Type B pancreatic cell (in vitro differentiated cells): ENCODE results near the gene HIBADH. TPM values are rescaled to one million over a fixed set of nuclear protein-coding genes. Genes with fewer than 3 reads are reported as not detected.

Source experiments
- DNase-seq: peaks from one replicate; pipeline ENCODE4 v3.0.0; 2021; ENCODE audit warnings: mixed read lengths; ENCODE audit not compliant: unreplicated experiment; ENCODE audit errors: extremely low spot score
- H3K27ac Mint-ChIP-seq: 2 replicates; pipeline ENCODE4 v1.8.0; 2021; ENCODE audit warnings: mild to moderate bottlenecking, mixed read lengths
- H3K27me3 Mint-ChIP-seq: 2 replicates; pipeline ENCODE4 v1.8.0; 2021; ENCODE audit warnings: mixed read lengths
- H3K36me3 Mint-ChIP-seq: 2 replicates; pipeline ENCODE4 v1.8.0; 2021; ENCODE audit warnings: mixed read lengths
- H3K4me1 Mint-ChIP-seq: one replicate; pipeline ENCODE4 v1.8.0; 2021; ENCODE audit warnings: mixed read lengths; ENCODE audit not compliant: unreplicated experiment
- H3K4me3 Mint-ChIP-seq: 2 replicates; pipeline ENCODE4 v1.8.0; 2021; ENCODE audit warnings: mild to moderate bottlenecking, mixed read lengths
- H3K9me3 Mint-ChIP-seq: 2 replicates; pipeline ENCODE4 v1.8.0; 2021; ENCODE audit warnings: mixed read lengths
- CTCF ChIP-seq: fragments of 200-600 bp; sonication (generic); conservative IDR thresholded peaks from 2 replicates; pipeline ENCODE4 v1.5.0; 2021; ENCODE audit warnings: antibody characterized with exemption, mild to moderate bottlenecking
- total RNA-seq: library from RNA; stranded (reverse); gene quantifications from 2 replicates; pipeline ENCODE4 v1.2.1, GENCODE V29; 2021; ENCODE audit warnings: low replicate concordance

HIBADH gene
- total RNA-seq, 1 donor from 2014 or later = 37.1 TPM

DNA sequence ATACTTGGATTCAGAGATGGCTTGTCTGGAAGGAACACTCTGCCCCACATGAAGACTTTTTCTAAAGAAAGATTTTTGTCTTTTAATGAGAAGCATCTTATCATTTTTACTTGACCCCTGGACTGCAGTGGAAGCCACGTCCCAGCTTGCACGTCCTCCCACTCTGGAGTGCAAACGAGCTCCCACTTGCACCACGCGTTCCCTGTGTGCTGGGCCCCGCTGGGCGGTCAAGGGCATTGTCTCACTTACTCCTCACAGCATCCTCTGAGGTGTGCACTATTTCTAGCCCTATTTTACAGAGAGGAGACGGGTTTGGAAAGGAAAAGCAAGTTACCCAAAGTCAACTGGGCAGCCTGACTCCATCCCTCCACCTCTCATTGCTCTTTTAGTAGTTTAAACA lies 175.2 kb downstream of the HIBADH start:
- DNase-seq = no peak
- no peak overlapping the region for H3K27ac Mint-ChIP-seq
- no peaks in the 10 kb centered on the region for H3K36me3 Mint-ChIP-seq
- peaks cover 10% of the 10 kb centered on the region for H3K27me3 Mint-ChIP-seq
- H3K4me1 Mint-ChIP-seq = no peaks in the 10 kb centered on the region
- no peak for TF ChIP-seq CTCF
- H3K4me3 Mint-ChIP-seq = no peak overlapping the region
- no peaks in the 10 kb centered on the region for H3K9me3 Mint-ChIP-seq

DNA sequence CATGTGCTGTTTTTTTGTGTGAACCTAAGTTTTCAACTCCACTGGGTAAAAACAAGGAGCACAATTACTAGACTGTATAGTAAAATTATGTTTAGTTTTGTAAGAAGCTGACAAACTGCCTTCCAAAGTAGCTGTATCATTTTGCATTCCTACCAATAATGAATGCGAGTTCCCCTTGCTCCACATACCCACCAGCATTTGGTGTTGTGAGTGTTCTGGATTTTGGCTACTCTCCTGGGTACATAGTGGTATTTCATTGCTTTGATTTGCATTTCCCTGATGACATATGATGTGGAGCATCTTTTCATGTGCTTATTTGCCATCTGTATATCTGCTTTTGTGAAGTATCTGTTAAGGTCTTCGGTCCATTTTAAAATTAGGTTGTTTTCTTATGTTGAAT lies 178.2 kb downstream of the HIBADH start:
- Mint-ChIP-seq H3K27ac (no peak overlapping the region), H3K27me3 (peaks cover 4% of the 10 kb centered on the region)

DNA sequence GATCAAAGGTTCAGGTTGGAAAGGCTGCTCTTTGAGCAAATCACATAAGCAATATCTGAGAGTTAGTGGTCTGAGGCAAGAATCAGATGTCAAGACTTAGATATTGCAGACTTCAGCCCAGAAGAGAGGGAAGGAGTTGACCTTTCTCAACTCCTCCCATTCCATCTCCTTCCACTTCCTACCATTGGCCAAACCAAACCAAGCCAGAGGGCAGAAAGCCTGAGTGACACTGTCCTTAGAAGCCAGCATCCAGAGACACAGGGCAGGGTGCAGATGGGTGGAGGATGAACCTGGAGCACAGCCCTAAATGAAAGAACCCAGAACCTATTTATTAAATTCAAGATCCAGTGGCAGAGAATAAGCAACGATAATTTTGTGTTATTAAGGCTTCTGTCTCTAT lies 180.5 kb downstream of the HIBADH start:
- Mint-ChIP-seq H3K4me1 (no peaks in the 10 kb centered on the region), H3K27me3 (no peaks in the 10 kb centered on the region), H3K27ac (no peak overlapping the region), H3K36me3 (no peaks in the 10 kb centered on the region), H3K9me3 (no peaks in the 10 kb centered on the region), H3K4me3 (no peak overlapping the region)
- TF ChIP-seq CTCF = no peak
- no peak for DNase-seq

More for the DNA sequence above, 178.2 kb downstream of the HIBADH start:
- no peak for TF ChIP-seq CTCF
- Mint-ChIP-seq H3K9me3 (no peaks in the 10 kb centered on the region), H3K4me3 (no peak overlapping the region), H3K36me3 (no peaks in the 10 kb centered on the region), H3K4me1 (no peaks in the 10 kb centered on the region)
- no peak for DNase-seq

DNA sequence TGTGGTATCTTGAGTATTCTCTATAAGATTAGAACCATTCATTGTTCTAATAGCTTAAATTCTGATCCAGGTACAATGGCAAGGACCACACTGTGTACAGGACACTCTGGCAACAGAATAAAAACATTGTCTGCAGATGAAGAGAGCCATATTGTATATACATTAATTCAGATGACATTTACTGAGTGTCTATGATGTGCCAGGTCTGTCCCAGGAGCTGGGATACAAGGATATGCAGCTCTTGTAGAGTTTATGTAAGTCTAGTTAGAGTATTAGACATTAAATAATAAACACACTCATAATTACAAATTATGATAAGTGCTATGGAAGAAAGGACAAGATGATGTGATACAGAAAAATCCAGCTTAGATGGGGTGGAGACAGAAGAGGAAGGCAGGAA lies 184.1 kb downstream of the HIBADH start:
- no peak overlapping the region for H3K27ac Mint-ChIP-seq
- no peak overlapping the region for H3K4me3 Mint-ChIP-seq
- DNase-seq = no peak
- H3K4me1 Mint-ChIP-seq = no peaks in the 10 kb centered on the region
- H3K9me3 Mint-ChIP-seq = no peaks in the 10 kb centered on the region
- TF ChIP-seq CTCF = no peak
- no peaks in the 10 kb centered on the region for H3K27me3 Mint-ChIP-seq
- no peaks in the 10 kb centered on the region for H3K36me3 Mint-ChIP-seq

DNA sequence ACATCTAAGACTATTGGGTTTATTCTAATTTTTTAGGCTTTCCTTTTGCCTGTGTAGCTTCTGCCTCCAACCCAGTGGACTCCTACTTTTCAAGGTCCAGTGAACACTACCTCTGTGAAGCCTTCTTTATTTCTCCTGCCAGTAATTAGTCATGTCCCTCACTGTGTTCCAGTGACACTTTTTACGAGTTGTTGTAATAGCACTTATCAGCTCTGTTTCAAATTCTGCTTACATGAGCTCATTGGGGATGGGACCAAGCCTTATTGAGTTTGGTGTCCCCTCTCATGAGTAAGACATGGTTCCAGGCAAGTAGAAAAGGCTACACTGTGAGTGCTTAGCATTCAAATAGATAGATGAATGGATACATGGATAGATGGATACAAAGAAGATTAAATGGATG lies 184.6 kb downstream of the HIBADH start:
- H3K4me1 Mint-ChIP-seq = no peaks in the 10 kb centered on the region
- no peak for DNase-seq
- TF ChIP-seq CTCF = no peak
- H3K4me3 Mint-ChIP-seq = no peak overlapping the region
- H3K27me3 Mint-ChIP-seq = no peaks in the 10 kb centered on the region
- H3K9me3 Mint-ChIP-seq = no peaks in the 10 kb centered on the region
- no peaks in the 10 kb centered on the region for H3K36me3 Mint-ChIP-seq
- H3K27ac Mint-ChIP-seq = no peak overlapping the region

DNA sequence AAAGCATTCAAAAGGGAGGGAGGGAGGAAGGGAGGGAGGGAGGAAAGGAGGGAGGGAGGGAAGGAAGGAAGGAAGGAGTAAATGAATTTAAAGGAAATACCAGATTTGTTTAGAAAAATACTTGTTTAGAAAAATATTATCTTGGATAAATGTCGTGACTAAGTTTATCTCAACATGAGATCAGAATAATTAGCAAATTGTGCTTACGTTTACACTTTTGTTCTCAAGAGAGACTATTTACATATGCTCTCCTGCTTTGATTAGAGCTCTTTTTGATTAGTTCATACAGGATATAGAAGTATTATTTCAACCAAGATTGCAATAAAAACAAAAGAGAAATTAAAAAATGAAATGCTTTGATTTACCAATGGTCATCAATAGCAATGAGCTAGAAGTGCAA lies 186.2 kb downstream of the HIBADH start:
- Mint-ChIP-seq H3K27me3 (no peaks in the 10 kb centered on the region), H3K4me1 (no peaks in the 10 kb centered on the region), H3K36me3 (no peaks in the 10 kb centered on the region), H3K4me3 (no peak overlapping the region), H3K27ac (no peak overlapping the region), H3K9me3 (no peaks in the 10 kb centered on the region)
- DNase-seq = no peak
- TF ChIP-seq CTCF = no peak
